ENCODE measurements around the gene NSG2.

- TF ChIP-seq HDGF (IDR thresholded peaks at IDR 0.05; ENCODE audit: borderline replicate concordance): no peak
- no peak for TF ChIP-seq SP1 (IDR thresholded peaks at IDR 0.05)
- TF ChIP-seq SUZ12 (IDR thresholded peaks at IDR 0.05): no peak
- no peak for TF ChIP-seq FOXA1 (IDR thresholded peaks at IDR 0.05)
- no peak for TF ChIP-seq FOXK2 (IDR thresholded peaks at IDR 0.05)
Measured at GRCh38 chr5:174145091-174145490, 99.6 kb downstream of the NSG2 start.

Data from HEK293T (cell line).